ENCODE results near the gene TMTC3.
"Not testable (repeated sequence)": the region's sequence is repeated elsewhere in the genome, so short reads cannot be mapped to it uniquely, and the experiment has no call there.

Gene TMTC3

GRCh38 chr12:88141774-88142609, at the start of gene TMTC3, which contains the start of gene CEP290:
TSS of gene TMTC3 (plus strand) at chr12:88142307. CDS start at chr12:88148316, 6,009 bp downstream.
TSS of gene CEP290 (minus strand) at chr12:88142088. CDS start at chr12:88141307, 781 bp downstream.
- peak within 1 kb of the TSS; percentile 94 for H3K27ac Mint-ChIP-seq
- peaks cover 41% of the 10 kb centered on the region for H3K36me3 Mint-ChIP-seq
- H3K4me3 Mint-ChIP-seq = peak within 1 kb of the TSS; percentile 88
- no peaks in the 10 kb centered on the region for H3K9me3 Mint-ChIP-seq
- DNase-seq (ENCODE audit: low spot score in 2 of 2) = peak; percentile 73 to 93
- ATAC-seq = peak; percentile 97
- peaks cover 36% of the 10 kb centered on the region for H3K4me1 Mint-ChIP-seq

DNA sequence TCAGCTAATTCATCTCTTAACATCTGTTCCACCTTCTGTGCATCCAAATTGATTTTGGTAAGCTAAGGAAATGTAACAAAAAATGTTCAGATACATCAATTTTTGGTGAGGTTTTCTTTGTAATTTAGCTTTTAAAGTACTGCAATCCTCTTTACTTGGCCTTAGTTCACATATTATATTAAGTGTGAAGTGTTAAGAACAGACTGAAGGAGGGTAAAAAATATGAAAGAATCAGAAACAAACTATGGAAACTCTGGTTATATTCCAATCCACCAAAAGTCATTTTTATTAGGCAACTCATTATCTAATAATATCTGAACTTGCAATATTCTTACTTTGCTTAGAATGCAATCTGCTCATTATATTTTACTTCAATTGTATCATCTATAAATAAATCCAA, 49.3 kb upstream of the TMTC3 start:
- Mint-ChIP-seq H3K36me3 (peaks cover 76% of the 10 kb centered on the region), H3K4me3 (no peak overlapping the region), H3K27ac (no peak overlapping the region), H3K9me3 (no peaks in the 10 kb centered on the region), H3K4me1 (no peaks in the 10 kb centered on the region)
- DNase-seq (ENCODE audit: low spot score in 2 of 2) (no peak), ATAC-seq (no peak)

GRCh38 chr12:88093573-88093972, 48.5 kb upstream of the TMTC3 start:
- DNase-seq (ENCODE audit: low spot score in 2 of 2) = no peak
- Mint-ChIP-seq H3K4me1 (no peaks in the 10 kb centered on the region), H3K36me3 (peaks cover 73% of the 10 kb centered on the region), H3K27ac (no peak overlapping the region), H3K9me3 (no peaks in the 10 kb centered on the region), H3K4me3 (no peak overlapping the region)
- ATAC-seq = no peak

DNA sequence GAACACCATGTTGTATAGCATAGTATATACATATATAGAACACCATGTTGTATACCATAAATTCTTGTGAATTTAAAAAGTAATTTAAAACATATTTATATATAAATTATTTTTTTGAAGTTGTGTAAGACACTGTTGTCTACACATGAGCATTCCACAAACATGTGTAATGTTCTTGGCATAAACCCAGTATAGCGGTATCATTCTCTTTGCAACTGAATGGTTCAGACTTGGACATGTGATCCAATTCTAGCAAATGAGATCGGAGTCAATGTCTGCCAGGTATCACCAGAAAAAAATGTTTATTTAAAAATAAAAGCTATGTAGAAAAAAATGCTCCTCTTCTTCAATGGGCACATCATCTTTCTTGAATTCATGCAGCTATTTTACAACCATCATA, 34.1 kb upstream of the TMTC3 start:
- Mint-ChIP-seq H3K4me1 (no peaks in the 10 kb centered on the region), H3K9me3 (no peaks in the 10 kb centered on the region), H3K4me3 (no peak overlapping the region), H3K27ac (no peak overlapping the region), H3K36me3 (peaks cover 85% of the 10 kb centered on the region)
- ATAC-seq (no peak), DNase-seq (ENCODE audit: low spot score in 2 of 2) (no peak)

DNA sequence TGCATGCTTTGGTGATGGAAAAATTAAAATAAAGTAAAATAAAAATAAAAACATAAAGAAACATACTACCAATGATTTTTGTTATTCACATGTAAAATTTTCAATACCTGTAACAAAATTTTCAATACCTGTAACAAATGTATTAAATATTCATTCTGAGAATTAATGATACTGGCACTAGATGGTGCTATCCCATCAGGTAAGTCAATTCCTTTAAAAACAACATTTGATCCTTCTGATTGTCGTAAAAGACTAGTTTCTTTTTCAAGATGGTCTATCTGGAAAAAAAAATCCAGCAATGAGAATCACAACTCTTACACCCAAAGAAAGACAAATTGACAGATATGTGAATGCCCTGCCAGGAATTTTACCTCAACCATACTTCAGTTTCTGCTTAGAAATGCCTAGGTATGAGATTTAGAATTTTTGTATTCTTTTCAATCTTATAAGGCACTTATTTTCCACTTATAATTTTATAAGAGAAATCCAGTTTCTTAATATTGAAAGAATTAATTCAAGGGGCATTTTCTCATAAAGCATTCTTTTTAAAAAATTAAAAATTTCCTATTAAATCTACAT, 30.9 kb upstream of the TMTC3 start:
- Mint-ChIP-seq H3K4me1 (no peaks in the 10 kb centered on the region), H3K9me3 (no peaks in the 10 kb centered on the region), H3K36me3 (peaks cover 88% of the 10 kb centered on the region), H3K4me3 (no peak overlapping the region), H3K27ac (no peak overlapping the region)
- DNase-seq (ENCODE audit: low spot score in 2 of 2) (no peak), ATAC-seq (no peak)

- DNase-seq (ENCODE audit: low spot score in 2 of 2) (no peak), ATAC-seq (no peak)
- Mint-ChIP-seq H3K36me3 (peaks cover 97% of the 10 kb centered on the region), H3K4me1 (no peaks in the 10 kb centered on the region), H3K9me3 (no peaks in the 10 kb centered on the region), H3K4me3 (no peak overlapping the region), H3K27ac (no peak overlapping the region)
Observed at GRCh38 chr12:88113871-88114270, 28.2 kb upstream of the TMTC3 start.

DNA sequence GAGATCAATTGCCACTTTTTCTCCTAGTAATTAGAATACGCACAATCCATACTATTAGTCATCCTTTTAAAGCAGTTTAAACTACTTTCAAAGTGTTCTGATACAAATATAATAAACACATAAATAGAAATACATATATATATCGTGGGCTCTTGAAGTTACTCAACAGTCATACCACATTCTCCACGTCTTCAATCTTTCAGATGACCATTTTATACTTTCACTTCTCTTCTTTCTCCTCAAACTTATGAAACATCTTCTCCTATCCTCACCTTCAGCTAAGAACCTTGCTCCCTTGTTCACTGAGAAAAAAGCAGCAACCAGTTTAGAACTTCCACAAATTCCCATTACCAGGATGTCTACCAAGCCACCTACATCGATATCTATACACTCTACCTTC, 19.4 kb upstream of the TMTC3 start:
- Mint-ChIP-seq H3K4me1 (no peaks in the 10 kb centered on the region), H3K4me3 (no peak overlapping the region), H3K36me3 (peaks cover 41% of the 10 kb centered on the region), H3K27ac (no peak overlapping the region), H3K9me3 (no peaks in the 10 kb centered on the region)
- ATAC-seq (no peak), DNase-seq (ENCODE audit: low spot score in 2 of 2) (no peak)

- DNase-seq (ENCODE audit: low spot score in 2 of 2) (no peak), ATAC-seq (no peak)
- Mint-ChIP-seq H3K36me3 (peaks cover 51% of the 10 kb centered on the region), H3K9me3 (no peaks in the 10 kb centered on the region), H3K4me1 (no peaks in the 10 kb centered on the region), H3K27ac (no peak overlapping the region), H3K4me3 (no peak overlapping the region)
Observed at GRCh38 chr12:88127099-88127498, 15.0 kb upstream of the TMTC3 start.

GRCh38 chr12:88127855-88128254, 14.3 kb upstream of the TMTC3 start:
- H3K4me3 Mint-ChIP-seq = no peak overlapping the region
- H3K36me3 Mint-ChIP-seq = peaks cover 51% of the 10 kb centered on the region
- H3K27ac Mint-ChIP-seq = no peak overlapping the region
- DNase-seq (ENCODE audit: low spot score in 2 of 2) = no peak
- no peaks in the 10 kb centered on the region for H3K9me3 Mint-ChIP-seq
- H3K4me1 Mint-ChIP-seq = no peaks in the 10 kb centered on the region
- no peak for ATAC-seq

DNA sequence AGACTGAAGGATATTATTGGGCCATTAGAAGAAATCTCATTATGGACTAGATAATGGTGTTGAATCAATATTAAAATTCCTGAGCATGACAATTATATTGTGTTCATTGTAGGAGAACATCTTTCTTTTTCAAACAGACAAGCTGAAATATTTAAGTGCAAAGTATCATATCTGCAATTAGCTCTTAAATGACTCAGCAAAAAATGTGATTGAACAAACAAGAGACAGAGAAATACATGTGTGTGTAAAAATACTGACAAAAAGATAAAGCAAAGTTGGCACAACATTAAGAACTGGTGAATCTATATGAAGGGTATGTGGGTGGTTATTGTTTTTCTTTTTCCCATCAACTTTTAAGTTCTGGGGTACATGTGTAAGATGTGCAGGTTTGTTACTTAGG, 9.7 kb upstream of the TMTC3 start:
- Mint-ChIP-seq H3K9me3 (no peaks in the 10 kb centered on the region), H3K36me3 (peaks cover 56% of the 10 kb centered on the region), H3K4me1 (no peaks in the 10 kb centered on the region), H3K4me3 (no peak overlapping the region), H3K27ac (no peak overlapping the region)
- DNase-seq (ENCODE audit: low spot score in 2 of 2) = no peak
- ATAC-seq = no peak

DNA sequence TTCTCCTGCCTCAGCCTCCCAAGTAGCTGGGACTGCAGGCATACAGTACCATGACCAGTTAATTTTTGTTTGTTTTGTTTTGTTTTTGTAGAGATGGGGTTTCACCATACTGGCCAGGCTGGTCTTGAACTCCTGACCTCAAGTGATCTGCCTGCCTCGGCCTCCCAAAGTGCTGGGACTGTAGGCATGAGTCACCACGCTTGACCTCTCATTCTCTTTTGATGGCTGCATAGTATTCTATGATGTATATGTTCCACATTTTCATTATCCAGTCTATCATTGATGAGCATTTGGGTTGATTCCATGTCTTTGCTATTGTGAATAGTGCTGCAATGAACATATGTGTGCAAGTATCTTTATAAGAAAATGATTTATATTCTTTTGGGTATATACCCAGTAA, 8.9 kb upstream of the TMTC3 start:
- not testable (repeated sequence) for H3K4me1 Mint-ChIP-seq; DNase-seq (ENCODE audit: low spot score in 2 of 2); H3K27ac Mint-ChIP-seq; H3K4me3 Mint-ChIP-seq; ATAC-seq; H3K9me3 Mint-ChIP-seq
- peaks cover 61% of the 10 kb centered on the region for H3K36me3 Mint-ChIP-seq

DNA sequence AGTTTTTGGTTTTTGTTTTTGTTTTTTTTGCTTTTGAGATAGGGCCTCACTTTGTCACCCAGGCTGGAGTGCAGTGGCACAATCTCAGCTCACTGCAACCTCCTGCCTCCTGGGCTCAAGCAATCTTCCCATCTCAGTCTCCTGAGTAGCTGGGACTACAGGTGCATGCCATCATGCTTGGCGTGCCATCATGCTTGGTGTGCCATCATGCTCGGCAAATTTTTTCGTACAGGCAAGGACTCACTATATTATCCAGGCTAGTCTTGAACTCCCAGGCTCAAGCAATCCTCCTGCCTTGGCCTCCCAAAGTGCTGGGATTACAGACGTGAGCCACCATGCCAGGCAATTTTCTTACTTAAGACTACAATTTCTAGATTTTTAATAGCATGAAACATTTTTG, 2.4 kb upstream of the TMTC3 start:
- not testable (repeated sequence) for H3K27ac Mint-ChIP-seq; H3K4me3 Mint-ChIP-seq; H3K9me3 Mint-ChIP-seq; ATAC-seq; DNase-seq (ENCODE audit: low spot score in 2 of 2)
- H3K36me3 Mint-ChIP-seq = peaks cover 56% of the 10 kb centered on the region
- H3K4me1 Mint-ChIP-seq = peaks cover 22% of the 10 kb centered on the region

DNA sequence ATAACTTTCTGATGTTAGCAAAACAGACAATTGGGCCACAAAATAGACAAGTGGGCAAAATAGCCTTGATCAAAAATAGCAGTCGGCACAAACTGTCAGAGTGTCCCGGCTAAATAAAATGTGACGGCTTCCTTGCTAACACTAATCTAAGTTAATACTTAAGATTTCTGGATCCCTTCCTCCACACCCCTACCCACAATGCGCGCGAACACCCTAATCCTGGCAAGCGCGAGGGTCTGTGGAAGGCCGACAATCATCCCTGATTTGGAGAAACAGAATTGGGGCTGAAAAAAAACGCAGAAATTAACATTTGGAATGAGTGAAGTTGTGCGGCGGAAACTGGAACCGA, 708 bp upstream of the TMTC3 start:
- ATAC-seq (no peak), DNase-seq (ENCODE audit: low spot score in 2 of 2) (no peak)
- Mint-ChIP-seq H3K27ac (peak overlapping the region; percentile 94), H3K36me3 (peaks cover 45% of the 10 kb centered on the region), H3K4me3 (peak overlapping the region; percentile 88), H3K4me1 (peaks cover 36% of the 10 kb centered on the region), H3K9me3 (no peaks in the 10 kb centered on the region)

GRCh38 chr12:88142610-88142991, 494 bp downstream of the TMTC3 start:
- ATAC-seq (peak; percentile 0), DNase-seq (ENCODE audit: low spot score in 2 of 2) (no peak)
- Mint-ChIP-seq H3K9me3 (no peaks in the 10 kb centered on the region), H3K4me1 (peaks cover 34% of the 10 kb centered on the region), H3K27ac (peak overlapping the region; percentile 94), H3K36me3 (peaks cover 39% of the 10 kb centered on the region), H3K4me3 (peak overlapping the region; percentile 88)

DNA sequence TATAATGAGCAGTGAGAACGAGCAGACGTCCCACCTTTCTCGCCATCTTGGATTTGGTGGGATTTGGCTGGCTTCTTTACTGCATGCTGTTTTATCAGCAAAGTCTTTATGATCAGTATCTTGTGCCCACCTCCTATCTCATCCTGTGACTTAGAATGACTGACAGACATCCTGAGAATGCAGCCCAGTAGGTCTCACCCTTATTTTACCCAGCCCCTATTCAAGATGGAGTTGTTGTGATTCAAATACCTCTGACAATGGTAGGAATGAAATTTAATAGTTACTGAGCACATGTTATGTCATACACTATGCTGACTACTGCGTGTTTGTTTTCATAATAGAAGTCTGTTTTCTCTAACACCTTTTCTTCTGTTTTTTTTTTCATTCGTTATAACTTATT, 1.9 kb downstream of the TMTC3 start:
- DNase-seq (ENCODE audit: low spot score in 2 of 2) (no peak), ATAC-seq (no peak)
- peak overlapping the region; percentile 88 for H3K4me3 Mint-ChIP-seq
- H3K36me3 Mint-ChIP-seq = peaks cover 25% of the 10 kb centered on the region
- H3K4me1 Mint-ChIP-seq = peaks cover 22% of the 10 kb centered on the region
- H3K9me3 Mint-ChIP-seq = no peaks in the 10 kb centered on the region
- no peak overlapping the region for H3K27ac Mint-ChIP-seq
